ENCODE results near the gene STK4. TPM values are rescaled to one million over a fixed set of nuclear protein-coding genes. Genes with fewer than 3 reads are reported as not detected.

STK4 gene
- total and polyA plus RNA-seq, 2 donors (not counting 3 experiments of a cell fraction or from before 2014, with no cell fraction given), result 9.1 to 29.6 TPM

DNA sequence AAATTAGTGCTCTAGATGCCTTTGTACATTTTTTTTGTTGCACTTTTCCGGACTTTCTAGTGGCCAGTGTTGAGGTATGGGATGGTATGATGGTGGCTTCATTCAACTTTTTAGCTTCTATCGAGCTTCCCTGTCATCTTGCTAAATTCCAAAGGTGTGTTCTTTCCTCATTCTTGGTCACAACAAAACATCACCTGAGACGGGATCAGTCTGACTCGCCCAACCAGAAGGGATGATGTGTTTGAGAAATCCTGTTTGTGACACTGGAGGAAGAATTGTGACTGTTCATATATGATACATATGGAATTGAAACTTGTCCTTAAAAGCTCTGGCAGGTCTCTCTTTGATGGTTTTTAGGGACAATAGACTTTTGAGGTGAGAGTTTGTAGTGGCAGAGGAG, 100.8 kb downstream of the STK4 start:
- DNase-seq (ENCODE audit: low read depth, low spot score) (no peak), FAIRE-seq (no peak)
- Histone ChIP-seq H4K20me1 (replicated peaks; ENCODE audit: control insufficient read depth, extremely low read depth, insufficient read depth, low read length) (no peaks in the 10 kb centered on the region), H3K4me3 (replicated peaks in 1 of 3; ENCODE audit: insufficient read depth in 1 of 3, low read depth in 1 of 3, low read length in 3 of 3) (no peak overlapping the region), H3K9me1 (replicated peaks; ENCODE audit: control insufficient read depth, extremely low read depth, insufficient read depth, low read length) (peaks cover 3% of the 10 kb centered on the region), H3K27me3 (ENCODE audit: control insufficient read depth in 2 of 2, insufficient read depth in 2 of 2, low read length in 2 of 2) (no peaks in the 10 kb centered on the region), H3K4me2 (ENCODE audit: insufficient read depth, low read length) (no peak overlapping the region), H3K79me2 (ENCODE audit: control insufficient read depth, insufficient read depth, low read length) (peaks cover 3% of the 10 kb centered on the region), H3K9ac (replicated peaks; ENCODE audit: extremely low read depth, insufficient read depth, low read length) (no peak overlapping the region), H3K4me1 (ENCODE audit: control insufficient read depth, extremely low read depth, insufficient read depth, low read length) (peaks cover 8% of the 10 kb centered on the region), H3K9me3 (replicated peaks; ENCODE audit: control insufficient read depth, insufficient read depth, low read length) (no peaks in the 10 kb centered on the region), H2AFZ (ENCODE audit: low read depth, low read length) (no peak overlapping the region), H3K36me3 (ENCODE audit: control insufficient read depth in 2 of 2, extremely low read depth in 1 of 2, insufficient read depth in 2 of 2, low read length in 2 of 2) (no peaks in the 10 kb centered on the region), H3K27ac (ENCODE audit: insufficient read depth, low read depth, low read length) (no peak overlapping the region)
- intact Hi-C loops (cut with micrococcal nuclease), result no loop called here
- TF ChIP-seq, protein P1, sequence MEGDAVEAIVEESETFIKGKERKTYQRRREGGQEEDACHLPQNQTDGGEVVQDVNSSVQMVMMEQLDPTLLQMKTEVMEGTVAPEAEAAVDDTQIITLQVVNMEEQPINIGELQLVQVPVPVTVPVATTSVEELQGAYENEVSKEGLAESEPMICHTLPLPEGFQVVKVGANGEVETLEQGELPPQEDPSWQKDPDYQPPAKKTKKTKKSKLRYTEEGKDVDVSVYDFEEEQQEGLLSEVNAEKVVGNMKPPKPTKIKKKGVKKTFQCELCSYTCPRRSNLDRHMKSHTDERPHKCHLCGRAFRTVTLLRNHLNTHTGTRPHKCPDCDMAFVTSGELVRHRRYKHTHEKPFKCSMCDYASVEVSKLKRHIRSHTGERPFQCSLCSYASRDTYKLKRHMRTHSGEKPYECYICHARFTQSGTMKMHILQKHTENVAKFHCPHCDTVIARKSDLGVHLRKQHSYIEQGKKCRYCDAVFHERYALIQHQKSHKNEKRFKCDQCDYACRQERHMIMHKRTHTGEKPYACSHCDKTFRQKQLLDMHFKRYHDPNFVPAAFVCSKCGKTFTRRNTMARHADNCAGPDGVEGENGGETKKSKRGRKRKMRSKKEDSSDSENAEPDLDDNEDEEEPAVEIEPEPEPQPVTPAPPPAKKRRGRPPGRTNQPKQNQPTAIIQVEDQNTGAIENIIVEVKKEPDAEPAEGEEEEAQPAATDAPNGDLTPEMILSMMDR (IDR thresholded peaks at IDR 0.05; ENCODE audit: extremely low read depth in 1 of 2, insufficient read depth in 1 of 2, low read depth in 1 of 2, low read length in 2 of 2), result no peak
- TF ChIP-seq POLR2A (IDR thresholded peaks at IDR 0.05; ENCODE audit: low read depth, low read length), result no peak
- no peak for TF ChIP-seq MYC (IDR thresholded peaks at IDR 0.05; ENCODE audit: low read depth, low read length)
- no peak for TF ChIP-seq JUN (IDR thresholded peaks at IDR 0.05; ENCODE audit: borderline replicate concordance, insufficient read depth, insufficient read length, low read depth)
- TF ChIP-seq FOS (IDR thresholded peaks at IDR 0.05; ENCODE audit: borderline replicate concordance, insufficient read depth, low read length), result no peak
- TF ChIP-seq POLR2AphosphoS5 (IDR thresholded peaks at IDR 0.05; ENCODE audit: insufficient read depth, low read depth, low read length), result no peak
- TF ChIP-seq, protein P2, sequence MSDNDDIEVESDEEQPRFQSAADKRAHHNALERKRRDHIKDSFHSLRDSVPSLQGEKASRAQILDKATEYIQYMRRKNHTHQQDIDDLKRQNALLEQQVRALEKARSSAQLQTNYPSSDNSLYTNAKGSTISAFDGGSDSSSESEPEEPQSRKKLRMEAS (IDR thresholded peaks at IDR 0.05; ENCODE audit: insufficient read depth, insufficient read length), result no peak
- TF ChIP-seq EZH2 (IDR thresholded peaks at IDR 0.05; ENCODE audit: borderline replicate concordance, low read depth, low read length, severe bottlenecking), result no peak
- no peak for TF ChIP-seq GATA2 (IDR thresholded peaks at IDR 0.05; ENCODE audit: insufficient read depth, insufficient read length, low read depth, low read length)
- POLR2A ChIA-PET, result no interaction called here
- dilution Hi-C loops (cut with MboI; ENCODE audit: extremely low pct_ligation_motif_present, low sequenced_read_pairs), result no loop called here
- CTCF ChIA-PET, result interaction anchor here (0.6 to 2.1 kb wide), 6 partner anchors 11 to 227 kb away, joined by 3 to 7 read pairs (median 4); no protein-coding TSS in a partner anchor
- no TSS peak for BruUV-seq (replicated peaks)

Measured in endothelial cell of umbilical vein (primary cell).